C1 segment of cervical spinal cord (tissue), 14 donors: Measurements from ENCODE around the gene TAX1BP3.

Experiments
- DNase-seq, 14 donors: peaks; one replicate each; lab custom pipeline; 2025; lab: John Stamatoyannopoulos, UW

Gene TAX1BP3

GRCh38 chr17:3627769-3628167 is 40.6 kb downstream of the TAX1BP3 start:
- no peak for DNase-seq

- no peak for DNase-seq
These were observed 41.3 kb downstream of the TAX1BP3 start for GRCh38 chr17:3626831-3627768.

GRCh38 chr17:3622977-3623594 is 45.3 kb downstream of the TAX1BP3 start:
- no peak for DNase-seq

GRCh38 chr17:3621146-3621720 is 47.1 kb downstream of the TAX1BP3 start:
- DNase-seq, result no peak

- no peak for DNase-seq
These were observed 53.1 kb downstream of the TAX1BP3 start for GRCh38 chr17:3615160-3615870.

- no peak for DNase-seq
These were observed 55.3 kb downstream of the TAX1BP3 start for GRCh38 chr17:3613124-3613523.
